Type B pancreatic cell (in vitro differentiated cells): ENCODE measurements around the gene IFT80. TPM values are rescaled to one million over a fixed set of nuclear protein-coding genes. Genes with fewer than 3 reads are reported as not detected.
A peak's percentile ranks its signal among the peaks of the same experiment; 100 is the strongest.

Experiments used
- DNase-seq: peaks from one replicate; pipeline ENCODE4 v3.0.0; 2021; ENCODE audit warnings: mixed read lengths; ENCODE audit not compliant: unreplicated experiment; ENCODE audit errors: extremely low spot score
- H3K27ac Mint-ChIP-seq: 2 replicates; pipeline ENCODE4 v1.8.0; 2021; ENCODE audit warnings: mild to moderate bottlenecking, mixed read lengths
- H3K27me3 Mint-ChIP-seq: 2 replicates; pipeline ENCODE4 v1.8.0; 2021; ENCODE audit warnings: mixed read lengths
- H3K36me3 Mint-ChIP-seq: 2 replicates; pipeline ENCODE4 v1.8.0; 2021; ENCODE audit warnings: mixed read lengths
- H3K4me1 Mint-ChIP-seq: one replicate; pipeline ENCODE4 v1.8.0; 2021; ENCODE audit warnings: mixed read lengths; ENCODE audit not compliant: unreplicated experiment
- H3K4me3 Mint-ChIP-seq: 2 replicates; pipeline ENCODE4 v1.8.0; 2021; ENCODE audit warnings: mild to moderate bottlenecking, mixed read lengths
- H3K9me3 Mint-ChIP-seq: 2 replicates; pipeline ENCODE4 v1.8.0; 2021; ENCODE audit warnings: mixed read lengths
- total RNA-seq: library from RNA; stranded (reverse); gene quantifications from 2 replicates; pipeline ENCODE4 v1.2.1, GENCODE V29; 2021; ENCODE audit warnings: low replicate concordance
- TF ChIP-seq, protein P1 (sequence below): fragments of 200-600 bp; sonication (generic); conservative IDR thresholded peaks from 2 replicates; pipeline ENCODE4 v1.5.0; 2021; ENCODE audit warnings: antibody characterized with exemption, mild to moderate bottlenecking

Gene IFT80
- total RNA-seq, 1 donor from 2014 or later, result 40.8 TPM

DNA sequence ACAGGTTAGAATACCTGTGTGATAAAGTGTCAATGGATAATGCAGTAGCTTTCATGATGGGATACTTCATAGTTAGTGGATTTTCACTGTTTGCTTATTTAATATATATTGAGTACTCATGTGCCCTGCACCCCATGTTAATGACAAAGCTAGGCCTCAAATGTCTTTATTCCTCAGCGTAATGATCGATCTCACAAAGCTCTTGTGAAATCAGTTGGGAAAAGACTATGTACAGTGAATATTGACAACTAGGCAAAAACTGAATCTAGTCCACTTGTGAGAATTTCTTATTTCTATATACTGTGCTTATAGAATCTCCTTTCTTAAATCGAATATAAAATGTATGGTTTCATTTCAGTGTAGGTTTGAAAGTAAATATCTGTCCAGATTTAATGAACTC, 18.3 kb upstream of the IFT80 start:
- Mint-ChIP-seq H3K4me1 (peaks cover 6% of the 10 kb centered on the region), H3K27ac (no peak overlapping the region), H3K4me3 (no peak overlapping the region), H3K9me3 (no peaks in the 10 kb centered on the region), H3K36me3 (peaks cover 31% of the 10 kb centered on the region), H3K27me3 (no peaks in the 10 kb centered on the region)
- DNase-seq, result no peak
- TF ChIP-seq, protein P1, sequence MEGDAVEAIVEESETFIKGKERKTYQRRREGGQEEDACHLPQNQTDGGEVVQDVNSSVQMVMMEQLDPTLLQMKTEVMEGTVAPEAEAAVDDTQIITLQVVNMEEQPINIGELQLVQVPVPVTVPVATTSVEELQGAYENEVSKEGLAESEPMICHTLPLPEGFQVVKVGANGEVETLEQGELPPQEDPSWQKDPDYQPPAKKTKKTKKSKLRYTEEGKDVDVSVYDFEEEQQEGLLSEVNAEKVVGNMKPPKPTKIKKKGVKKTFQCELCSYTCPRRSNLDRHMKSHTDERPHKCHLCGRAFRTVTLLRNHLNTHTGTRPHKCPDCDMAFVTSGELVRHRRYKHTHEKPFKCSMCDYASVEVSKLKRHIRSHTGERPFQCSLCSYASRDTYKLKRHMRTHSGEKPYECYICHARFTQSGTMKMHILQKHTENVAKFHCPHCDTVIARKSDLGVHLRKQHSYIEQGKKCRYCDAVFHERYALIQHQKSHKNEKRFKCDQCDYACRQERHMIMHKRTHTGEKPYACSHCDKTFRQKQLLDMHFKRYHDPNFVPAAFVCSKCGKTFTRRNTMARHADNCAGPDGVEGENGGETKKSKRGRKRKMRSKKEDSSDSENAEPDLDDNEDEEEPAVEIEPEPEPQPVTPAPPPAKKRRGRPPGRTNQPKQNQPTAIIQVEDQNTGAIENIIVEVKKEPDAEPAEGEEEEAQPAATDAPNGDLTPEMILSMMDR, result no peak

DNA sequence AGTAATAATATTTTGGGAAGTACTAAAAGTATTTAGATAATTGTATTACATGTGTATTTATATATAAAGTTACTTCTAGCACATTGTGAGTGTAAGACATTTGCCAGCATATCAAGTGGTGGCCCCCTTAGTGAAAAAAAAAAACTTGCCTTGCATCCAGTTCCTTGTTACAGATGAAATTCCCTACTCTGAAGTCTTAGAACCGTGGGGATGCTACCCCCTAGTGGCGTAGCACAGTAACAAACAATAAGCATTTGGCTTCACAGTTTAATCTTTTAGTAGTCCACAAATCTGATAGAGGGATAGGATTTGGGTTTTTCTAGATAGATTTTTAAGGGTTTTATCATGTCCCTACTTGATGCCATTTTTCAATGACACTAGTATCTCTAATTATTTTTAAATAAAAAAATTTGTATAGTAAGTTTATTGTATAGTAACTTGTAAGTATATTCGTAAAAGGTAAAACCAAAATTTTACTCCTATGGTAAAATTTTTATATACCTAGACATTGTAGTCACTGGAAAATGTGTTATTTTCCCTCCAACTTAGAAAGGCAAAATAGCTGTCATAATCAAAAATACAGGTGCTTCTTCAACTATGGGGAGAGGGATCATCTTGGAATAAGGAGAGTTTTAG, 14.7 kb upstream of the IFT80 start:
- Mint-ChIP-seq H3K36me3 (peaks cover 23% of the 10 kb centered on the region), H3K4me3 (no peak overlapping the region), H3K27ac (no peak overlapping the region), H3K27me3 (no peaks in the 10 kb centered on the region), H3K4me1 (peaks cover 6% of the 10 kb centered on the region), H3K9me3 (no peaks in the 10 kb centered on the region)
- TF ChIP-seq, protein P1, result peak; percentile 95
- DNase-seq, result no peak

DNA sequence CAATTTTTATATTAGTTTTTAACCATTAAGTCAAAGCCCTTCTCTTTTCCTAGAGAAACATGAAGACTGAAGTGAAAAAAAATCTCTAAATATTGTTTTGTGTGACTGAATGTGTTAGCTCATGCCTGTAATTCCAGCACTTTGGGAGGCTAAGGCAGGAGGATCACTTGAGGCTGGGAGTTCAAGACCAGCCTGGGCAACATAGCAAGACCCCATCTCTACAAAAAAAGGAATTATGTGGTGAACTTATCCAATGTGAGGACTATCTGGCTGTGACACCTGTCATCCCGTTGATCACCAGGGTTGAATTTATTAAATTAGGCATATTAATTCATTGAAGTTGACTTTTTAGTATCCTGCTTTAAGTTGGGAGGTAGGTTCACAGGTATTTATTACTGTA, 13.5 kb upstream of the IFT80 start:
- no peak overlapping the region for H3K4me3 Mint-ChIP-seq
- H3K9me3 Mint-ChIP-seq, result no peaks in the 10 kb centered on the region
- no peaks in the 10 kb centered on the region for H3K27me3 Mint-ChIP-seq
- H3K36me3 Mint-ChIP-seq, result peaks cover 23% of the 10 kb centered on the region
- H3K4me1 Mint-ChIP-seq, result peaks cover 6% of the 10 kb centered on the region
- no peak for DNase-seq
- no peak overlapping the region for H3K27ac Mint-ChIP-seq
- TF ChIP-seq, protein P1, result no peak

DNA sequence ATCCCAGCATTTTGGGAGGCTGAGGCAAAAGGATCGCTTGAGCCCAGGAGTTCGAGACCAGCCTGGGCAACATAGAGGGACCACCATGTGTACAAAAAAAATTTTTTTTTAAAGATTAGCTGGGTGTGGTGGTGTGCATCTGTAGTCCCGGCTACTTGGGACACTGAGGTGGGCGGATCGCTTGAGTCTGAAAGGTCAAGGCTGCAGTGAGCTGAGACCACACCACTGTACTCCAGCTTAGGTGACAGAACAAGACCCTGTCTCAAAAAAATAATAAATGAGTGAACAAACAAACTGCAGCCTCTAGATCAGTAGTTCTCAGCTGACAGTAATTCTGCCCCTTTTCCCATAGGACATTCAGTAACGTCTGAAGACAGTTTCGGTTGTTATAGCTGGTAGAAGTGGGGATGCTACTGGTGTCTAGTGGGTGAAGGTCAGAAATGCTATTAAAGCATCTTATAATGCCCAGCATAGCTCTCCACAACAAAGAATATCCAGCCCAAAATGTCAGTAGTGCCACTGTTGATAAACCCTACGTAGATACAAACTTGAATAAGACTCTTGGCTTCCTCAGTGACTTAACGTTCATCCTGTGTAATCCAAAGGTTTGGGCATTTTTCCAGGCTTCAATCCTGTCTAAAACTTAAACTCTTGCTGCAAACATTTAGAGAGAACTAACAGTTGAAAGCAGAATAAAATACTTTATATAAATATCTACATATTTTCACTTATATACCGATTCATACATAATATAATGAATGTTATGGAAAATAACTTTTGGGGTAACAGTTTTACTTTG, 11.0 kb upstream of the IFT80 start:
- TF ChIP-seq, protein P1, result no peak
- no peak for DNase-seq
- no peaks in the 10 kb centered on the region for H3K27me3 Mint-ChIP-seq
- no peak overlapping the region for H3K27ac Mint-ChIP-seq
- H3K9me3 Mint-ChIP-seq, result no peaks in the 10 kb centered on the region
- H3K4me3 Mint-ChIP-seq, result no peak overlapping the region
- peaks cover 13% of the 10 kb centered on the region for H3K36me3 Mint-ChIP-seq
- H3K4me1 Mint-ChIP-seq, result peaks cover 6% of the 10 kb centered on the region

DNA sequence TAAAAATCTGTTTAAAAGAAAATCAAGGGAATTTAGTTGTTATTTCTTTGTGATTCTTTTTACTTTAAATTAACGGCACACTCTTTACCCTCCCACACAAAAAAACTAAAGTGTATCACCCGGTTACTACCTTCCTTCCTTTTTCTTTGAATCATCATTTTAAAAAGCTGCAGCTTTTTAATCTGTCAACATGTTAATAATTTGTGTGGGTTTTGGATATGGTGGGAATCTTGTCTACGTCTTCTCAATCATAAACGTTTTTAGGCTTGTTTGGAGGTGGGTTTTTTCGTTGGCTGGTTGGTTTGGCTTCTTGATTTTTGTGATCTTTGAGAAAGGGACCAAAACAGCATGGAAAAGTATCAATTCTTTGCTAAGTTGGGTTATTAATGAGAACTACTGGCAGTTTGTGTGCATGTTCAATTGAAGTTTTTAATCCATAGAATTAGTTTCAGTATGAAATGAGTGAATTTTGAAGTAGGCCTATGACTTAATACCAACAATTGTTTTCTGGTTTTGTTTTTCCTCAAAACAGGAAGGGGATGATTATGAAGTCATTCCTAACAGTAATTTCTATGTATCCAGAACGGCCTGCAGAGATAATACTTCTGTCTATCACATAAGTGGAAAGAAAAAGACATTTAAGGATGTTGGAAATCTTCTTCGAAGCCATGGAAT, 4.9 kb upstream of the IFT80 start:
- peaks cover 28% of the 10 kb centered on the region for H3K4me1 Mint-ChIP-seq
- TF ChIP-seq, protein P1, result no peak
- peaks cover 5% of the 10 kb centered on the region for H3K36me3 Mint-ChIP-seq
- H3K27ac Mint-ChIP-seq, result peak overlapping the region; percentile 29
- peaks cover 7% of the 10 kb centered on the region for H3K27me3 Mint-ChIP-seq
- H3K4me3 Mint-ChIP-seq, result peak overlapping the region; percentile 73
- no peaks in the 10 kb centered on the region for H3K9me3 Mint-ChIP-seq
- no peak for DNase-seq
